AG08395 (cell line): ENCODE measurements around the gene UPK1A.

Source experiments
- DNase-seq: peaks from one replicate; pipeline ENCODE4 v3.0.0; 2012; ENCODE audit warnings: mixed read lengths, low spot score

UPK1A gene

GRCh38 chr19:35666251-35666913 is at the start of gene UPK1A:
Gene UPK1A (plus strand): TSS chr19:35666517. CDS start chr19:35666813, 296 bp downstream.
- no peak for DNase-seq

GRCh38 chr19:35618857-35619256 is 47.5 kb upstream of the UPK1A start:
- DNase-seq: no peak

GRCh38 chr19:35619290-35619923 is 46.9 kb upstream of the UPK1A start:
- no peak for DNase-seq

GRCh38 chr19:35620001-35620400 is 46.3 kb upstream of the UPK1A start:
- DNase-seq: no peak

- DNase-seq: no peak
Observed at GRCh38 chr19:35621708-35622107, 44.6 kb upstream of the UPK1A start.

GRCh38 chr19:35622750-35623149 is 43.6 kb upstream of the UPK1A start:
- DNase-seq: no peak

DNA sequence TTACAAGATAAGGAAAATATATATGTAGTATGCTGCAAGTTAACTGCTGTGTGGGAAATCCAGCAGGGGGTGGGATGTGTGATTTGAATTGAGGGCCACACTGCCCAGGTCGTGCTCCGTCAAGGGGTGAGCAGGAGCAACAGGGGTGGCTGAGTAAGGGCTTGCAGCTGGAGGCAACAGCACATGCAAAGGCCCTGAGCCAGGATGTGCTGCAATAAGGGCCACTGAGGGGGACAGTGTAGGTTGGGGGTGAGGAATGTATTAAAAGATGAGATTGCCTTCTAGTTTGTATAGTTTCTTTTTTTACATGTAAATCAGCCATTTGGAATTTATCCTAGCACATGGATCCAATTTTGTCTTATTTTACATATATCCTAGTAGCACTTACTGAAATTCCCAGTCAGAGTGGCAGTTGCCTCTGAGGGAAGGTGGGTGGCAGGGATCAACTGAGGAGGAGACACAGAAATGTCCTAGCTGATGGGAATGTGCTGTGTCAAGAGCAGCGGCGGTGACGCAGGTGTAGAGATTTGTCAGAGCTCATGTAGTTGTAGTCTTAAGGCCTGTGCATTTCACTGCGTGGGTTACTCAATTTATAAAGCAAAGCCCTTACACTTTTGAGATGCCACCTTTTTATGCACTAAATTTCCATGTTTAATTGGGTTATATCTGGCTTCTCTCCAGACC is 42.8 kb upstream of the UPK1A start:
- no peak for DNase-seq

DNA sequence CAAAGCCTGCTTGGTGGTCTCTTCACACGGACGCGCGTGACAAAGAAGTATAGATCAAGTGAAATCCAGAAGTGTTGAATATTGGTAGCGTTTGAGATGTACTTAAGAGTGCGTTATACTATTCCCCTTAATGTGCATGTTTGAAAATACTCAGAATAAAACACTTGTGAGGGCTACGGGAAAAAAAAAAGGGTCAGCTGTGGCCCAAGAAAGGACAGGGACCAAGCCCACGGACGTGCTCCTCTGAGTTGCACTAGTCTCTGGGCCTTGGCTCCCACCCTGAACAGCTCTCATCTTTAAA is 38.1 kb upstream of the UPK1A start:
- no peak for DNase-seq

GRCh38 chr19:35628565-35629331 is 37.6 kb upstream of the UPK1A start, which contains the start of gene RBM42:
Gene RBM42 (plus strand): TSS chr19:35629036. CDS start chr19:35629154, 118 bp downstream.
- peak; percentile 99 for DNase-seq

GRCh38 chr19:35629332-35629633 is 37.0 kb upstream of the UPK1A start:
- DNase-seq: no peak

DNA sequence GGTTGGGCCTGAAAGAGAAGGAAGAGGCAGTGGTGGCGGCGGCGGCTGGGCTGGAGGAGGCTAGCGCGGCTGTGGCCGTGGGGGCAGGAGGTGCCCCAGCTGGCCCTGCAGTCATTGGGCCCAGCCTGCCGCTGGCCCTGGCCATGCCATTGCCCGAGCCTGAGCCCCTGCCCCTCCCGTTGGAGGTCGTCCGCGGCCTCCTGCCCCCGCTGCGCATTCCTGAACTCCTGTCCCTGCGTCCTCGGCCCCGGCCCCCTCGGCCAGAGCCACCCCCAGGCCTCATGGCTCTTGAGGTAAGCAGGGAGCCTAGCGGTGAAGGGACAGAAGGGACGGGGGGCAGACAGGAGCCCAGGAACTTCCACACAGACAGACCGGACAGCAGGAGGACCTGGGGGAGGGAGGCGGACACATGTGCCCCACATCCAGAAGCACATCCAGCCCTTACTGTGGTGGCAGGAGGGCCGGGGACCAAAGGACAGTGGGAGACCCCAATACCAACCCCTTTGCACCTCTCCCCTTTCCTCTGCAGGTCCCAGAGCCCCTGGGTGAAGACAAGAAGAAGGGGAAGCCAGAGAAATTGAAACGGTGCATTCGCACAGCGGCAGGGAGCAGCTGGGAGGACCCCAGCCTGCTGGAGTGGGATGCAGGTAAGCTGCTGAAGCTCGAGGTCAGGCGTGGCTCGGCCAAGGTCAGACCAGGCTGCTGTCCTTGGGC is 32.4 kb upstream of the UPK1A start:
- no peak for DNase-seq

DNA sequence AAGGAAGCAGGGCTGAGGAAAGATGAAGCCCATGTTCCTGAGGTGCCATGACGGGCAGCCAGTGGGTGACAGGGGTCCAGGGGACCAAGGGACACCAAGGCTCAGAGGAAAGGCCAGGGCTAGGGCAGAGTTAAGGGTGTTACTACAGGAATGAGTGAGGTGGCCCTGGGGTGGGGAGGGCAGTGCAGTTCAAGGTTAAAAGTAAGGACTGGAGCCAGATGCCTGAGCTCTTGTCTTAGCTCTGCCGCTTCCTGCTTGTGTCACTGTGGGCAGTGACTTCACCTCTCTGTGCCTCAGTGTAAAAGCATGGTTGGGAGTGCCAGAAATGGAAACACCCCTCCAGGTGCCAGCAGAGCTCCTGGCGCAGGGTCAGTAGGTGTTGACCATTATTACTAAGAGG is 29.7 kb upstream of the UPK1A start:
- no peak for DNase-seq

GRCh38 chr19:35637165-35637564 is 29.2 kb upstream of the UPK1A start:
- no peak for DNase-seq

DNA sequence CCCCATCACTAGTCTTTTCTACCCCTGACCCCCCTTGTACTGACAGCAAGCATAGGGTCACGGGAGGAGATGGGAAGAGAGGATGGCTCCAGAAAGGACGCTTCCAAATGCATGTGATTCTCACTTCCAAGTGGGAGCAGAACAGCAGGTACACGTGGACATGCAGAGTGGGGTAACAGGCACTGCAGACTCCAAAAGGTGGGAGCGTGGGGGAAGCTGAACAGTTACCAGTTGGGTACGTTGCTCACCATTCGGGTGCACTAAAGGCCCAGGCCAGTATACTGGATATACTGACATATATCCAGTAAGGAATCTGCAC is 27.0 kb upstream of the UPK1A start:
- DNase-seq: no peak

DNA sequence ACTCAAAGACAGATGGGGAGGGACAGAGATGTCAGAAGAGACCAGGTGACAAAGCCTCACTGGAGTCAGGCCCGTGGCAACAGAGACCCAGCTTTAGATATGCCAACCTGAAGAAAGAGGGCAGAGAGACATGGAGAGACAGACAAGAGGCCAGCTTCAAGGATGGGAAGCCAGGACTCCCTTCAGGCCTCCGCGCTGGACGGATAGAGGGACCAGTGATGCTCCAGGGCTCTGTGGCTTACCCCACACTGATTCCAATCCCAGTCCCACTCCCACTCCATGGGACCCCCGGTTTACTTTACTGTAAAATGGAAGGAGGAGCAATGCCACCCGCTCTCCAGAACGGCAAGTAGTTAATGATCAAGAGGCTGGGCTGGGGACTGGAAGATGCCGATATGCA is 26.5 kb upstream of the UPK1A start:
- no peak for DNase-seq

- no peak for DNase-seq
Observed at GRCh38 chr19:35641515-35642151, 24.7 kb upstream of the UPK1A start, which contains the start of gene ETV2. Gene ETV2 (plus strand): TSS chr19:35641745. CDS start chr19:35642461, 716 bp downstream.

- no peak for DNase-seq
Observed at GRCh38 chr19:35642312-35642711, 24.0 kb upstream of the UPK1A start.

- no peak for DNase-seq
Observed at GRCh38 chr19:35642798-35643254, 23.5 kb upstream of the UPK1A start.

- peak; percentile 76 for DNase-seq
Observed at GRCh38 chr19:35643255-35644205, 22.8 kb upstream of the UPK1A start.

DNA sequence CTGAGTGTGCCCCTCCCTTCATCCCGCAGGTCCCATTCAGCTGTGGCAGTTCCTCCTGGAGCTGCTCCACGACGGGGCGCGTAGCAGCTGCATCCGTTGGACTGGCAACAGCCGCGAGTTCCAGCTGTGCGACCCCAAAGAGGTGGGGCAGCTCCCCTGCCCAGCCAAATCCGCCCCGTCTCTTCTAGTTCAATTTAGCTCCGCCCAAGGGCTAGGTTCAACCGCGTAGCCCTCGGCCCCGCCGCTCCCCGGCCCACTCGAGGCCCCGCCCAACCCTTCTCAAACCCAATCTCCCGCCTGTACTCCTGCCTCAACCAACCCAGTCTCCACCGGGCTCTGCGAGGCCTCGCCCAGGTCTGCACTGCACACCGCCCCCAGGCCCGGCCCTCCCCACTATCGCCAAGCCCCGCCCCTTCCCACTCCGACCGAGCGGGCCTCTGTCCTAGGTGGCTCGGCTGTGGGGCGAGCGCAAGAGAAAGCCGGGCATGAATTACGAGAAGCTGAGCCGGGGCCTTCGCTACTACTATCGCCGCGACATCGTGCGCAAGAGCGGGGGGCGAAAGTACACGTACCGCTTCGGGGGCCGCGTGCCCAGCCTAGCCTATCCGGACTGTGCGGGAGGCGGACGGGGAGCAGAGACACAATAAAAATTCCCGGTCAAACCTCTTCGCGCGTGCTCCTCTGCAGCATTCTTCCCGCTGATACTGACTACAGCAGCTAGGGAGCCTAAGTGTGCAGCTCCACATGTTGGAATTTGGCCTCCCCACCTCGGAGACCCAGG is 21.9 kb upstream of the UPK1A start:
- DNase-seq: peak; percentile 96
